GM12801 (cell line): Measurements from ENCODE around the gene FGF8.

Experiments
- TF ChIP-seq, protein P1 (sequence below): IDR thresholded peaks from one replicate; pipeline ENCODE4 v1.5.1; 2011; ENCODE audit warnings: control low read depth; ENCODE audit not compliant: insufficient read length; ENCODE audit errors: extremely low read depth

The FGF8 gene, protein sequence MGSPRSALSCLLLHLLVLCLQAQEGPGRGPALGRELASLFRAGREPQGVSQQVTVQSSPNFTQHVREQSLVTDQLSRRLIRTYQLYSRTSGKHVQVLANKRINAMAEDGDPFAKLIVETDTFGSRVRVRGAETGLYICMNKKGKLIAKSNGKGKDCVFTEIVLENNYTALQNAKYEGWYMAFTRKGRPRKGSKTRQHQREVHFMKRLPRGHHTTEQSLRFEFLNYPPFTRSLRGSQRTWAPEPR

DNA sequence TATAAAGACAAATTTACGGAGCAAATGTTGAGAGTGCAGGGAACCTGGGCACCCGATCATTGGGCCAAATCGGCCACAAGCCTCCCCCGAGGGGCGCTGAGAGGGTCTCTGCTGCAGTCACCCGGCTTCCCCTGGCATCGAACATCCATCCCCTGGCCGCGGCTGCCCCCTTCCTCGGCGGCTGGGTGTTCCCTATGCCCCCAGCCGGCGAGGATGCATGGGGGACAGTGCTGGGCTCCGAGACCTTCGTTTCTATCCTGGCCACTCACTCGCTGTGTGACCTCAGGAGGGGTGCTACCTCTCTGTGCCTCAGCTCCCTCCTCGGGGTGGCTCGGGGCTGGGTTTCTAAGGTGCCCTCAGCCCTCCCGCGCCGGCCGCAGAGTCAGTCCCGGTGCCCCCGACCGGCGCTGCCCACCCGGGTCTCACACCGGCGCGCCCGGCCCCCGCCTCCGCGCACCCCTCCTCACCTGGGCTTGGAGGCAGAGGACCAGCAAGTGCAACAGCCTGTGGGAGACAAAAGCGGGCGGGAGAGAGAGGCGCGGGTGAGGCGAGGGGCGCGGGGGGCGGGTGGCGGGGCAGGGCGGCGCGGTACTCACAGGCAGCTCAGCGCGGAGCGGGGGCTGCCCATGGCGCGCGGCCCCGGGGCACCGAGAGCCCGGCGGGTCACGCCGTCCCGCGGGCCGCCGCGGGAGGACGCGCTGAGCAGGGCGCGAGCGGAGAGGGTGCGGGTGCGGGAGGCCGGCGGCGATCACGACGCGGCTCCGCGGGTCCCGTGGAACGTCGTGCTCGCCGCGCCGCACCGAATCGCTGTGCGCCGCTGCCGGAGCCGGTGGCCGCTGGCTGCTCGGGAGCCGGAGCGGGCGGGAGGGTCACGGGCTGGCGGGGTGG, at the start of gene FGF8:
Gene FGF8, minus strand, starts transcription at position 842 of the 888 bp plus-strand sequence. Its CDS starts 214 bp downstream, at position 628.
- TF ChIP-seq, protein P1, sequence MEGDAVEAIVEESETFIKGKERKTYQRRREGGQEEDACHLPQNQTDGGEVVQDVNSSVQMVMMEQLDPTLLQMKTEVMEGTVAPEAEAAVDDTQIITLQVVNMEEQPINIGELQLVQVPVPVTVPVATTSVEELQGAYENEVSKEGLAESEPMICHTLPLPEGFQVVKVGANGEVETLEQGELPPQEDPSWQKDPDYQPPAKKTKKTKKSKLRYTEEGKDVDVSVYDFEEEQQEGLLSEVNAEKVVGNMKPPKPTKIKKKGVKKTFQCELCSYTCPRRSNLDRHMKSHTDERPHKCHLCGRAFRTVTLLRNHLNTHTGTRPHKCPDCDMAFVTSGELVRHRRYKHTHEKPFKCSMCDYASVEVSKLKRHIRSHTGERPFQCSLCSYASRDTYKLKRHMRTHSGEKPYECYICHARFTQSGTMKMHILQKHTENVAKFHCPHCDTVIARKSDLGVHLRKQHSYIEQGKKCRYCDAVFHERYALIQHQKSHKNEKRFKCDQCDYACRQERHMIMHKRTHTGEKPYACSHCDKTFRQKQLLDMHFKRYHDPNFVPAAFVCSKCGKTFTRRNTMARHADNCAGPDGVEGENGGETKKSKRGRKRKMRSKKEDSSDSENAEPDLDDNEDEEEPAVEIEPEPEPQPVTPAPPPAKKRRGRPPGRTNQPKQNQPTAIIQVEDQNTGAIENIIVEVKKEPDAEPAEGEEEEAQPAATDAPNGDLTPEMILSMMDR: no peak

DNA sequence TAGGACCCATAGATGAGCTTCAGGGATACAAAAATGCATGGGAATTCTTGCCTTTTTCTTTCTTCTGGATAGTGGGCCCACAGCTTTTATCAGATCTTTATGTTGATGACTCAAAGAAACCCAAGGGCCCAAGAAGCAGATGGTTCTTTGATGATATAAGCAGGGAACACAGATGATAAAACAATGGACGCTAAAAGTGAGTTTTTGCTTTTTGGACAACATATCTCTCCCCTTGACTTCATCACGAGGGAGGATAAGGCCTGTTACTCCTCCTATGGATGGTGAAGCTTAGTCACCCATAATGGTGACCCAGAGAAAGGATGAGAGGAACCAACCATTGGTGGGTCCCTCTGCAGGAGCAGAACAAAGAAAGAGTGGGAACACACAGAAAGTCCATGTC, 48.8 kb upstream of the FGF8 start:
- TF ChIP-seq, protein P1: no peak

DNA sequence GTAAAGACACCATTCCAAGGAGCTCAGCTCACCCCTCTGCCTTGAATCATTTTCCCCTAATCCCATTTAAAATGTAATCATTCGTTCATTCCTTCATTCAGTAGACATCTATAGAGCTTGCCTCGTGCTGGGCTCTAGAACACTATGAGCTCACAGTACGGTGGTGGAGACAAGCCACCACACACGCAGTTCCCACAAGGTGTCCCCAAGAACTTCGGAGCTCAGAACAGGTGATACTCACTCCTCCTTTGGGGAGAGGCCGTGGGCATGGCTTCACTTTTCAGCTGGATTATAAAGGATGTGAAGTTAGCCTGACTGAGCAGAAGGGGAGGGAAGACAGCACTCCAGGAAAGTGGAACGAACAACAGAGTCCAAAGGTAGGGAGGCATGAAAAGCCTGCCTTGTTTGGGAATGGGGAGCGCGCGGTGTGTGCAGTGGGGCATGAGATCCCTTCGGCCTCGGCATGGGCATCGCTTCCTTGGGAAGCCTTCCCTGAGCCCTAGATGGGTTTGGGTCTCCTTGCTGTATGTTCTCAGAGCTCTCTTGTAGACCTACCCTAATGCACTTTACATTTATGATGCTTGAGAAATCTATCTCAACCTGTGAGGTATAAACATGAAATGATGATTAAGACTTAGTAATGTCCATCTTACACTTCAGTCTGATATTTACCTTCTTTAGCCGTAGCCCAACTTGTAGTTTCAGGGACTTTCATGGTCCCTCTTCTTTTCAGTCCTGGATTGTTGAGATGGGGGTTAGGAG, 43.1 kb upstream of the FGF8 start:
- TF ChIP-seq, protein P1: no peak

DNA sequence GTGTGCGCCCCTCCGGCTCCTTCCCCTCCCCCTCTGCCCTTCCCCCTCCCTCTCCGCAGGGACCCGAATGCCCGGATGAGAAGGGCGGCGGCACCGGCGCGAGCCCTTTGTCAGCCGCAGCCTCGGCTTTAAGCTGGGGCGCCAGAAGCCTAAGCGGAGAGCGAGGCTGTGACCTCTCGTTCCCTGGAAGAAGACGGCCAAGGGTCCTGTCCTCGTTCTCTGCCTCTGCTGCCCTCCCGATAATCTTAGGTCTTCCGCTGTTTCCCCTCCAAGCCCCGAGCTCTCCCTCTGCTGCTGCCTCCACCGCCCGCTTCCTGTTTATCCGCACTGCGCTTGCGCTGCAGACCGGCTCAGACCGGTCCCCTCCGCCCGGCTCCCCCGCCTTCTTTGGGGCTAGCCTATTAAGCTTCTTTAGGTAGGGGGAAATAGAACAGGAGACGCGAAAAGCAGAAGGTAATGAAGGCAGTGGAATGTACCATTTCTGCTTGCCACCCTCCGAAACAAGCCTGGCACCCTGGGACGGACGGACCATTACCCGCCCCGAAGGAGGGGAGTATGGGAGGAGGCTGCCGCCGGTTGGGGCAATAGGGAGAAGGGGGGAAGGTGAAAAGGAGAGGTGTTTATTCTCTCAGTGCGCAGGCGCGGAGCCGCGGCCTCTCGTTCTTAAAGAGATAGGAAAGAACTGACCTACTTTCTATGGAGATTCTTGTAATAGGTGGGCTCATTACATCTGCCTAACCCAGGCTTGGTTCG, 42.4 kb upstream of the FGF8 start, which contains the start of gene OGA:
Gene OGA, minus strand, starts transcription at position 326 of the 753 bp plus-strand sequence. CDS start 422 bp downstream, outside the sequence.
- TF ChIP-seq, protein P1: no peak

DNA sequence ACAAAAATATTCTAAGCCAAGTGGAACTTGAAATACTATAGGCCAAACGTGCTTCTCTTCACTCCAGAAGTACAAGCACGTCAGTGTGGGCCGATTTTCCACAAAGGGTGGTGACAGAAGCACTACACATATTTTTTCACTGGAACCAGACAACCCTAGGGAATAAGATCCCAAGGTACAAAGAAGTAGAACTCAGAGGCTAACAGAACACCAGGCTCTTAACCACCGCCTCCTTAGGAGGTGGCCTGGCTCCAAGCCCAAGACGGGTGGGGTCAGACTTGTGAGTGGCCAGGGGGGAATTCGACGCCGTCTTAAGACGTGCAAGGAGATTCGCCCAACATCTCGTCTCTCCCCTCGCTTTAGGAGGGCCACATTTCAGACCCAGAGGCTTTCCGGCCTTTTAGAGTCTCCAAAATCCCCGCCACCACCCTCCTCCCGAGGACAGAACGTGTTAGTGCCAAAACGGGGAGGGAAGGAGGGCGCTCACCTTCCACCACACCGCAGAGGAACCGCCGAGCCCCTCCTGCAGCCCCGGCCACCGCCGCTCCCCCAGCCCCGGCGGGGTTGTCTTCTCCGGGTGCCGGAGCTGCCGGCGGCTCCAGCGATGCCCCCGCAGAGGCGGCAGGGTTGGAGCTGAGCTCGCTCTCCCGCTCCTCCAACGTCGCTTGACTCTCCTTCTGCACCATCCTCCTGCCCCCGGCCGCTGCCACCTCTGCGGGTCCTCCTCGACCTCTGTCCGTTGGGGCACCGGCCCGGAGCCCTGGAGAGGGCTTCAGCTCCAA, 41.6 kb upstream of the FGF8 start:
- TF ChIP-seq, protein P1: no peak

DNA sequence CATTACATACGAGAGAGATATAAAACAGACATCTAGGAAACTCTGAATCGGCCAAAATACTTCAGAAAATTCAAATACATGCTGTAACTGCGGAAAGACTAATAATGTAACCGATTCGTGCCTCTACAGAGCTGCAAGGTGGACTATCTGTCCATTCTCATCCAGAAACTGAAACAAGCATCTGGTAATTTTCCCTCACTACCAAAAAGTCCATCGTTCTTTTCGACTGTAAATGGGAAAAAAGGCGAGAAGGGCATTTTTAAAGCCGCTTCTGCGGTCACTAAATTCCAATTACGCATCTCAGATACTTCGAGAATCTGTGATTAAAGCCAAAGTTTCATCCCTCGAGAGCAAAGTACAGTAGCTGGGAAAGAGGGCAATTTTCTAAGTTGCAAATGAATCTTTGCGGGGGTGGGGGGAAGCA, 41.0 kb upstream of the FGF8 start:
- TF ChIP-seq, protein P1: no peak
